HepG2 (cell line): ENCODE data around the gene ACACA. TPM values are rescaled to one million over a fixed set of nuclear protein-coding genes. Genes with fewer than 3 reads are reported as not detected.

Experiments used
- ATAC-seq: fragments of 200-7000 bp; cut with Tn5 transposase; 3 replicates; pipeline ENCODE4 v1.9.1; 2020; ENCODE audit warnings: mild to moderate bottlenecking, moderate library complexity
- BruUV-seq: library from RNA; stranded (reverse); fragments of 400-500 nt; replicated peaks from 2 replicates; lab custom pipeline; 2021; lab: Mats Ljungman, UMichigan
- CTCF ChIA-PET: fragments of 300-600 bp; formaldehyde crosslinking; extraction: SDS; loops from one replicate; lab custom pipeline; 2021; ENCODE audit warnings: low total read pairs, inconsistent platforms, low intra/inter-chr PET ratio; lab: Yijun Ruan, JAX
- POLR2A ChIA-PET: fragments of 350-600 bp; sonication (Branson Sonifier 250); formaldehyde crosslinking; loops from one replicate; lab custom pipeline; 2020; ENCODE audit warnings: antibody characterized with exemption, inconsistent platforms; lab: Yijun Ruan, JAX
- DNase-seq: peaks from one replicate; pipeline ENCODE4 v3.0.0-alpha.2; 2015; ENCODE audit warnings: low spot score
- FAIRE-seq: peaks from 3 replicates; lab custom pipeline; 2011; peaks lifted over from hg19 to GRCh38; lab: Jason Lieb, UNC
- H2AFZ ChIP-seq: one replicate; pipeline ENCODE4 v1.6.1; 2011; ENCODE audit warnings: low read length, inconsistent platforms
- H3K27ac ChIP-seq: fragments of 300-600 bp; 3 replicates; pipeline ENCODE4 v1.8.0; 2011; ENCODE audit warnings: mixed run types, mild to moderate bottlenecking, mixed read lengths, low read length, inconsistent platforms; ENCODE audit not compliant: insufficient read depth; ENCODE audit errors: extremely low read length
- H3K27me3 ChIP-seq, 2 experiments: fragments of 200-600 bp in 1 of 2; 2 replicates in 1 of 2; 3 replicates in 1 of 2; pipeline versions ENCODE4 v1.6.0 to v1.8.0; 2011; ENCODE audit warnings: low read length in 2 of 2, mild to moderate bottlenecking in 2 of 2, moderate library complexity in 2 of 2, inconsistent platforms in 1 of 2; ENCODE audit not compliant: insufficient read depth in 2 of 2, control insufficient read depth in 1 of 2
- H3K36me3 ChIP-seq, 2 experiments: fragments of 200-600 bp in 1 of 2; replicated peaks in 1 of 2; 2 replicates in 1 of 2; 3 replicates in 1 of 2; pipeline versions ENCODE4 v1.5.1 to v1.8.0; 2011; ENCODE audit warnings: low read length in 2 of 2, inconsistent platforms in 1 of 2; ENCODE audit not compliant: insufficient read depth in 2 of 2, control insufficient read depth in 1 of 2
- H3K4me1 ChIP-seq: 2 replicates; pipeline ENCODE4 v1.5.1; 2012; ENCODE audit warnings: low read length, inconsistent platforms; ENCODE audit not compliant: insufficient read depth
- H3K4me2 ChIP-seq: 2 replicates; pipeline ENCODE4 v1.6.0; 2011; ENCODE audit warnings: low read depth, low read length, inconsistent platforms
- H3K4me3 ChIP-seq, 3 experiments: fragments of 200-600 bp in 1 of 3; sonication (generic), shearing (Covaris generic) in 1 of 3; replicated peaks in 1 of 3; 2 replicates each; pipeline ENCODE4 v1.5.1; 2011 to 2016; ENCODE audit warnings: low read length in 3 of 3, inconsistent platforms in 2 of 3, low read depth in 2 of 3, mild to moderate bottlenecking in 2 of 3, control low read depth in 1 of 3, mixed read lengths in 1 of 3; ENCODE audit not compliant: insufficient read depth in 1 of 3
- H3K79me2 ChIP-seq: one replicate; pipeline ENCODE4 v1.6.1; 2011; ENCODE audit warnings: low read length, inconsistent platforms; ENCODE audit not compliant: insufficient read depth
- H3K9ac ChIP-seq: 2 replicates; pipeline ENCODE4 v1.6.0; 2011; ENCODE audit warnings: mild to moderate bottlenecking, low read depth, low read length, inconsistent platforms; ENCODE audit not compliant: insufficient read depth
- H3K9me3 ChIP-seq: 2 replicates; pipeline ENCODE4 v1.5.1; 2012; ENCODE audit warnings: mild to moderate bottlenecking, low read length
- H4K20me1 ChIP-seq: 2 replicates; pipeline ENCODE4 v1.6.0; 2011; ENCODE audit warnings: inconsistent platforms, mild to moderate bottlenecking, low read length, moderate library complexity; ENCODE audit not compliant: insufficient read depth
- FOSL1 ChIP-seq: sonication (generic); formaldehyde crosslinking; IDR thresholded peaks from 2 replicates; pipeline ENCODE4 v1.9.0; 2021; ENCODE audit warnings: missing genetic modification reagents, borderline replicate concordance
- MXI1 ChIP-seq: IDR thresholded peaks from 3 replicates; pipeline ENCODE4 v1.6.1; 2012; ENCODE audit warnings: low read depth, low read length, inconsistent platforms, borderline replicate concordance
- NFKB2 ChIP-seq: sonication (generic); formaldehyde crosslinking; IDR thresholded peaks from 2 replicates; pipeline ENCODE4 v1.4.0; 2020; ENCODE audit warnings: missing genetic modification reagents, borderline replicate concordance
- NKX3-1 ChIP-seq: sonication (generic); formaldehyde crosslinking; IDR thresholded peaks from 2 replicates; pipeline ENCODE4 v1.5.0; 2020; ENCODE audit warnings: missing genetic modification reagents
- PPARG ChIP-seq: conservative IDR thresholded peaks from 2 replicates; pipeline ENCODE4 v1.6.1; 2016; ENCODE audit warnings: missing biosample characterization, missing genetic modification reagents
- PRMT3 ChIP-seq: sonication (generic); formaldehyde crosslinking; IDR thresholded peaks from 2 replicates; pipeline ENCODE4 v1.8.1; 2022; ENCODE audit warnings: low read depth, mild to moderate bottlenecking, moderate library complexity, missing genetic modification reagents, borderline replicate concordance
- RAD51 ChIP-seq: fragments of 450-650 bp; IDR thresholded peaks from 2 replicates; pipeline ENCODE4 v1.6.1; 2016; ENCODE audit warnings: borderline replicate concordance
- TOE1 ChIP-seq: sonication (generic); formaldehyde crosslinking; IDR thresholded peaks from 2 replicates; pipeline ENCODE4 v1.4.0; 2020; ENCODE audit warnings: mild to moderate bottlenecking, missing genetic modification reagents
- ZC3H13 ChIP-seq: sonication (generic); formaldehyde crosslinking; IDR thresholded peaks from 2 replicates; pipeline ENCODE4 v1.8.1; 2023; ENCODE audit warnings: mild to moderate bottlenecking, missing genetic modification reagents, moderate library complexity
- ZNF10 ChIP-seq: sonication (generic); formaldehyde crosslinking; IDR thresholded peaks from 2 replicates; pipeline ENCODE4 v1.4.0; 2020; ENCODE audit warnings: mild to moderate bottlenecking, low read depth, missing genetic modification reagents, borderline replicate concordance
- ZNF256 ChIP-seq: sonication (generic); formaldehyde crosslinking; conservative IDR thresholded peaks from 2 replicates; pipeline ENCODE4 v1.4.0; 2020; ENCODE audit warnings: missing genetic modification reagents
- WGBS: methylation state at CpG from one replicate; pipeline ENCODE4 v1.1.6; 2017; ENCODE audit warnings: low lambda C conversion rate; 5-methylcytosine and 5-hydroxymethylcytosine counted together
- in situ Hi-C: cut with HindIII; loops from 2 replicates; pipeline ENCODE4 v1.10.0; 2017; ENCODE audit warnings: low pct_unique_long_range_greater_than_20kb; ENCODE audit not compliant: extremely low pct_ligation_motif_present
- intact Hi-C: fragments of 100-400 bp; cut with micrococcal nuclease; formaldehyde crosslinking; loops from one replicate; pipeline ENCODE4 v1.10.0; 2022; ENCODE audit not compliant: unreplicated experiment
- polyA plus RNA-seq, 8 experiments: library from polyadenylated mRNA; depleted of rRNA in 3 of 8; stranded (reverse) in 7 of 8; unstranded in 1 of 8; fragments of >200 nt; fragmentation: Illumina TruSeq in 4 of 8; extraction: Trizol in 4 of 8; gene quantifications; 2 replicates each; pipeline versions ENCODE4 v1.2.1 to v1.2.3, GENCODE V29; 2011 to 2016; ENCODE audit warnings: low read depth in 4 of 8, missing spikeins in 1 of 8, mixed read lengths in 1 of 8; ENCODE audit not compliant: insufficient read depth in 1 of 8
- total RNA-seq, 5 experiments: library from RNA; depleted of rRNA; stranded (reverse); fragments of >200 nt; fragmentation: Illumina TruSeq; extraction: Trizol; gene quantifications; 2 replicates each; pipeline ENCODE4 v1.2.3, GENCODE V29; 2016; ENCODE audit warnings: low read depth in 1 of 5
- TF ChIP-seq, protein P1 (sequence below): sonication (generic); formaldehyde crosslinking; IDR thresholded peaks from 2 replicates; pipeline ENCODE4 v1.4.0; 2020; ENCODE audit warnings: missing genetic modification reagents, mild to moderate bottlenecking, borderline replicate concordance
- TF ChIP-seq, protein P2 (sequence below): conservative IDR thresholded peaks from 2 replicates; pipeline ENCODE4 v1.6.1; 2018; ENCODE audit warnings: missing genetic modification reagents

The ACACA gene
- total and polyA plus RNA-seq, 2 of the 13 experiments (the other 11 are each of a cell fraction or from before 2014, with no cell fraction given) = 39.2 to 47.2 TPM

DNA sequence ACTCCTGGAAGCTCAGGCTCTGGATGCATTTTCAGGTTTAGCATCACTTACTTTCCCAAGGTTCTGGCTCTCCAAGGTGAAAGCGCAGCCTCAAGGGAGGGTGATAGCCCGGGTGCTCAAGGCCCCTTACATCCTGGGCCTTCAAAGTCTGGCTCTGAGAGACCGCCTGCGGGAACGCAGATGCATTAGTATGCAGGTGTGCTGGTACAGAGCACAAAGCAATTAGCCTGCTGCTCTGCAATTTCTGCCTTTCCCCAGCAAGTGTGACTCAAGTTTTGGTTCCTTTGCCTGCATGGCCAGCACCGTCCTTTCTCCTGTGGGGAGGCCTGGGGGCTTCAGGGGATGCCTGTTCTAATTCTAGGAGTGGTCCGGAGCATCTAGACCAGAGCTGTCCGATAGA lies 341.7 kb downstream of the ACACA start:
- intact Hi-C loops = no loop called here
- no peak for ATAC-seq
- no TSS peak for BruUV-seq
- POLR2A ChIA-PET = no interaction called here
- Histone ChIP-seq H3K27ac (no peak overlapping the region), H3K4me1 (peaks cover 47% of the 10 kb centered on the region), H3K79me2 (no peaks in the 10 kb centered on the region), H3K9ac (no peak overlapping the region), H3K4me2 (no peak overlapping the region), H3K36me3 (no peaks in the 10 kb centered on the region), H3K9me3 (no peaks in the 10 kb centered on the region), H2AFZ (no peak overlapping the region), H3K27me3 (peaks cover 2 to 31% of the 10 kb centered on the region in 2 experiments; a peak in 4 of 5 replicates), H4K20me1 (no peaks in the 10 kb centered on the region), H3K4me3 (no peak overlapping the region)
- TF ChIP-seq RAD51 (no peak), TOE1 (CRISPR knock-in tag) (no peak), ZNF10 (CRISPR knock-in tag) (no peak), MXI1 (no peak), ZC3H13 (CRISPR knock-in tag) (no peak), ZNF256 (CRISPR knock-in tag) (no peak), PPARG (CRISPR knock-in tag) (no peak), FOSL1 (no peak), NFKB2 (CRISPR knock-in tag) (no peak), NKX3-1 (CRISPR knock-in tag) (no peak), PRMT3 (CRISPR knock-in tag) (no peak)
- TF ChIP-seq, protein P1, sequence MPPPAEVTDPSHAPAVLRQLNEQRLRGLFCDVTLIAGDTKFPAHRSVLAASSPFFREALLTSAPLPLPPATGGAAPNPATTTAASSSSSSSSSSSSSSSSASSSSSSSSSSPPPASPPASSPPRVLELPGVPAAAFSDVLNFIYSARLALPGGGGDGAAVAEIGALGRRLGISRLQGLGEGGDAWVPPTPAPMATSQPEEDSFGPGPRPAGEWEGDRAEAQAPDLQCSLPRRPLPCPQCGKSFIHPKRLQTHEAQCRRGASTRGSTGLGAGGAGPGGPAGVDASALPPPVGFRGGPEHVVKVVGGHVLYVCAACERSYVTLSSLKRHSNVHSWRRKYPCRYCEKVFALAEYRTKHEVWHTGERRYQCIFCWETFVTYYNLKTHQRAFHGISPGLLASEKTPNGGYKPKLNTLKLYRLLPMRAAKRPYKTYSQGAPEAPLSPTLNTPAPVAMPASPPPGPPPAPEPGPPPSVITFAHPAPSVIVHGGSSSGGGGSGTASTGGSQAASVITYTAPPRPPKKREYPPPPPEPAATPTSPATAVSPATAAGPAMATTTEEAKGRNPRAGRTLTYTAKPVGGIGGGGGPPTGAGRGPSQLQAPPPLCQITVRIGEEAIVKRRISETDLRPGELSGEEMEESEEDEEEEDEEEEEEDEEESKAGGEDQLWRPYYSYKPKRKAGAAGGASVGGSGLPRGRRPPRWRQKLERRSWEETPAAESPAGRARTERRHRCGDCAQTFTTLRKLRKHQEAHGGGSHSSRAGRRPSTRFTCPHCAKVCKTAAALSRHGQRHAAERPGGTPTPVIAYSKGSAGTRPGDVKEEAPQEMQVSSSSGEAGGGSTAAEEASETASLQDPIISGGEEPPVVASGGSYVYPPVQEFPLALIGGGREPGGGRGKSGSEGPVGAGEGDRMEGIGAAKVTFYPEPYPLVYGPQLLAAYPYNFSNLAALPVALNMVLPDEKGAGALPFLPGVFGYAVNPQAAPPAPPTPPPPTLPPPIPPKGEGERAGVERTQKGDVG (CRISPR knock-in tag) = no peak
- TF ChIP-seq, protein P2, sequence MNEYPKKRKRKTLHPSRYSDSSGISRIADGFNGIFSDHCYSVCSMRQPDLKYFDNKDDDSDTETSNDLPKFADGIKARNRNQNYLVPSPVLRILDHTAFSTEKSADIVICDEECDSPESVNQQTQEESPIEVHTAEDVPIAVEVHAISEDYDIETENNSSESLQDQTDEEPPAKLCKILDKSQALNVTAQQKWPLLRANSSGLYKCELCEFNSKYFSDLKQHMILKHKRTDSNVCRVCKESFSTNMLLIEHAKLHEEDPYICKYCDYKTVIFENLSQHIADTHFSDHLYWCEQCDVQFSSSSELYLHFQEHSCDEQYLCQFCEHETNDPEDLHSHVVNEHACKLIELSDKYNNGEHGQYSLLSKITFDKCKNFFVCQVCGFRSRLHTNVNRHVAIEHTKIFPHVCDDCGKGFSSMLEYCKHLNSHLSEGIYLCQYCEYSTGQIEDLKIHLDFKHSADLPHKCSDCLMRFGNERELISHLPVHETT = no peak
- no peak for DNase-seq
- no peak for FAIRE-seq
- CTCF ChIA-PET = no interaction called here
- 64% methylated on average over 4 of the region's 8 CpGs for WGBS
- in situ Hi-C loops = loop anchor here (10.0 kb wide), 1 partner anchor 430 kb away; no protein-coding TSS in a partner anchor
